ENCODE results near the gene UBE2J1. TPM values are rescaled to one million over a fixed set of nuclear protein-coding genes. Genes with fewer than 3 reads are reported as not detected.

Gene UBE2J1
- total and polyA plus RNA-seq, 7 experiments from 2014 or later = 18.8 to 47.7 (median 27.7) TPM

GRCh38 chr6:89359561-89359960 is 7.0 kb upstream of the UBE2J1 start:
- peaks cover 12 to 17% of the 10 kb centered on the region in 2 donors for H3K4me1 ChIP-seq (ENCODE audit: control insufficient read depth in 2 of 2, insufficient read depth in 2 of 2, low read length in 2 of 2)
- intact Hi-C loops (cut with micrococcal nuclease) = loop anchor here (10.0 kb wide), 2 partner anchors 1115 to 1955 kb away; partner anchors contain the start of gene CFAP206 (in 1 of the 2)
- POLR2A ChIA-PET = interaction anchor here (0.5 to 1.7 kb wide), 4 partner anchors 8 to 408 kb away, joined by 3 to 4 read pairs (median 3); no protein-coding TSS in a partner anchor

GRCh38 chr6:89357390-89357789 is 4.9 kb upstream of the UBE2J1 start:
- Mint-ChIP-seq H3K4me3 (peak overlapping the region; percentile 83 to 98 (median 92)), H3K36me3 (peaks cover 0 to 5% (median 0%) of the 10 kb centered on the region in 5 donors), H3K4me1 (peaks cover 17 to 65% (median 58%) of the 10 kb centered on the region in 7 donors), H3K27ac (peak overlapping the region; percentile 86 to 99 (median 91)), H3K9me3 (peaks cover 0 to 2% (median 0%) of the 10 kb centered on the region in 11 donors), H3K27me3 (no peaks in the 10 kb centered on the region)
- ATAC-seq (no peak), DNase-seq (peak in 3 of 9 donors; percentile 28 to 37 (median 31))
- no peaks in the 10 kb centered on the region for H3K9me3 ChIP-seq (ENCODE audit: control insufficient read depth in 2 of 3, low read length in 3 of 3)
- peaks cover 0 to 1% (median 0%) of the 10 kb centered on the region in 3 experiments for H3K36me3 ChIP-seq (ENCODE audit: control insufficient read depth in 2 of 3, insufficient read depth in 3 of 3, low read length in 3 of 3)
- CTCF ChIA-PET = interaction anchor here (1.7 to 2.7 kb wide), 3 partner anchors 9 to 17 kb away, joined by 4 to 14 read pairs (median 14); no protein-coding TSS in a partner anchor
- peaks cover 12 to 19% of the 10 kb centered on the region in 2 donors for H3K4me1 ChIP-seq (ENCODE audit: control insufficient read depth in 2 of 2, insufficient read depth in 2 of 2, low read length in 2 of 2)
- no peaks in the 10 kb centered on the region for H3K27me3 ChIP-seq (ENCODE audit: control insufficient read depth in 2 of 2, insufficient read depth in 2 of 2, low read length in 2 of 2)
- peak overlapping the region; percentile 54 for H3K4me3 ChIP-seq (ENCODE audit: low read length)
- H3K27ac ChIP-seq (ENCODE audit: low read depth, low read length) = peak overlapping the region; percentile 57
- POLR2A ChIA-PET = interaction anchor here (1.3 to 2.5 kb wide), 4 partner anchors 9 to 276 kb away, joined by 4 to 24 read pairs (median 7); partner anchors contain the start of genes PM20D2 and PNRC1
- intact Hi-C loops (cut with micrococcal nuclease) = loop anchor here (1.0 to 10.0 kb wide), 5 partner anchors 11 to 1953 kb away; partner anchors contain the start of genes AKIRIN2 (in 1 of the 2) and CFAP206 (in 1 of the 2)

More at GRCh38 chr6:89359561-89359960, 7.0 kb upstream of the UBE2J1 start:
- no peaks in the 10 kb centered on the region for H3K27me3 Mint-ChIP-seq
- no peaks in the 10 kb centered on the region for H3K9me3 ChIP-seq (ENCODE audit: control insufficient read depth in 2 of 3, low read length in 3 of 3)
- ATAC-seq (no peak), DNase-seq (no peak)
- peak overlapping the region in 2 of 9 donors; percentile 30 to 42 for H3K27ac Mint-ChIP-seq
- no peak overlapping the region for H3K4me3 Mint-ChIP-seq
- CTCF ChIA-PET = interaction anchor here (0.5 to 4.2 kb wide), 3 partner anchors 13 to 209 kb away, joined by 3 to 26 read pairs (median 6); no protein-coding TSS in a partner anchor
- H3K9me3 Mint-ChIP-seq = peaks cover 0 to 3% (median 0%) of the 10 kb centered on the region in 11 donors
- H3K4me1 Mint-ChIP-seq = peaks cover 16 to 63% (median 54%) of the 10 kb centered on the region in 7 donors
- no peak overlapping the region for H3K27ac ChIP-seq (ENCODE audit: low read depth, low read length)
- no peaks in the 10 kb centered on the region for H3K36me3 ChIP-seq (ENCODE audit: control insufficient read depth in 2 of 3, insufficient read depth in 3 of 3, low read length in 3 of 3)
- H3K36me3 Mint-ChIP-seq = peaks cover 0 to 10% (median 0%) of the 10 kb centered on the region in 5 donors
- no peaks in the 10 kb centered on the region for H3K27me3 ChIP-seq (ENCODE audit: control insufficient read depth in 2 of 2, insufficient read depth in 2 of 2, low read length in 2 of 2)
- no peak overlapping the region for H3K4me3 ChIP-seq (ENCODE audit: low read length)

DNA sequence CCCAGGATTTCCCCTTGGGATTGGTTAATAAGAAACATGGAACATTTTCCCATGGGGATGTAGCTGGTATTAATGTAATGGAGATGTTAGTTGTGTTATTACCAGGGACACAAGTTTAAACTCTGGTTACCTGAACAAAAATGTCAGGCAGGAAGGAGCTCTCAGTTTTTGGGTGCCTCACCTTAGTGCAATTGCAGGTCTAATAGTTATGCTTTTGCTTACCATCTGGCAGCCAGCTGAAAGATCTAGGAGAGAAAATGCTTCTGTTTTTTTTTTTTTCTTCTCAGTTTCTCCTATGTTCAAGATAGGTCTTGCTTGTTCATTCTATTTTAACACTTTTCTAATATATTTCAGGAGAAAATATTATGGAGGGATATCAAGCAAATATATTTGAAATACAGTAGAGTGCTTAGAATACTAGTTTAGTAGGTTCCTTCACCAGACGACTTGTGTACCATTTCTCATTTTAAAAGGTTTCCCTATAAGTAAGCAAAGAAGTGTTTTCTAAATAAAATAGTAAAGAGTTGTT is 4.2 kb upstream of the UBE2J1 start:
- H3K27ac Mint-ChIP-seq = peak overlapping the region; percentile 86 to 99 (median 91)
- peaks cover 0 to 2% (median 0%) of the 10 kb centered on the region in 11 donors for H3K9me3 Mint-ChIP-seq
- Histone ChIP-seq H3K36me3 (ENCODE audit: control insufficient read depth in 2 of 3, insufficient read depth in 3 of 3, low read length in 3 of 3) (peaks cover 0 to 7% (median 0%) of the 10 kb centered on the region in 3 experiments), H3K4me1 (ENCODE audit: control insufficient read depth in 2 of 2, insufficient read depth in 2 of 2, low read length in 2 of 2) (peaks cover 12 to 19% of the 10 kb centered on the region in 2 donors), H3K27ac (ENCODE audit: low read depth, low read length) (peak overlapping the region; percentile 57), H3K9me3 (ENCODE audit: control insufficient read depth in 2 of 3, low read length in 3 of 3) (no peaks in the 10 kb centered on the region), H3K27me3 (ENCODE audit: control insufficient read depth in 2 of 2, insufficient read depth in 2 of 2, low read length in 2 of 2) (no peaks in the 10 kb centered on the region), H3K4me3 (ENCODE audit: low read length) (peak overlapping the region; percentile 54)
- ChIA-PET POLR2A (interaction anchor here (0.6 to 2.5 kb wide), 5 partner anchors 8 to 278 kb away, joined by 3 to 24 read pairs (median 4); partner anchors contain the start of genes PM20D2 and PNRC1), CTCF (interaction anchor here (1.7 to 2.7 kb wide), 3 partner anchors 10 to 18 kb away, joined by 4 to 14 read pairs (median 14); no protein-coding TSS in a partner anchor)
- H3K4me1 Mint-ChIP-seq = peaks cover 17 to 68% (median 61%) of the 10 kb centered on the region in 7 donors
- peaks cover 0 to 7% (median 0%) of the 10 kb centered on the region in 5 donors for H3K36me3 Mint-ChIP-seq
- intact Hi-C loops (cut with micrococcal nuclease) = loop anchor here (1.0 to 10.0 kb wide), 5 partner anchors 12 to 1952 kb away; partner anchors contain the start of genes AKIRIN2 (in 1 of the 2) and CFAP206 (in 1 of the 2)
- ATAC-seq = no peak
- no peaks in the 10 kb centered on the region for H3K27me3 Mint-ChIP-seq
- no peak for DNase-seq
- H3K4me3 Mint-ChIP-seq = peak overlapping the region; percentile 83 to 98 (median 92)

- ChIA-PET POLR2A (interaction anchor here (1.4 to 2.5 kb wide), 5 partner anchors 7 to 275 kb away, joined by 4 to 24 read pairs (median 6); partner anchors contain the start of genes PM20D2 and PNRC1), CTCF (interaction anchor here (1.1 to 2.7 kb wide), 3 partner anchors 11 to 20 kb away, joined by 3 to 14 read pairs (median 4); no protein-coding TSS in a partner anchor)
- H3K4me3 ChIP-seq (ENCODE audit: low read length) = no peak overlapping the region
- peak overlapping the region in 3 of 9 donors; percentile 31 to 96 (median 32) for H3K27ac Mint-ChIP-seq
- H3K27me3 ChIP-seq (ENCODE audit: control insufficient read depth in 2 of 2, insufficient read depth in 2 of 2, low read length in 2 of 2) = no peaks in the 10 kb centered on the region
- peaks cover 0 to 7% (median 0%) of the 10 kb centered on the region in 3 experiments for H3K36me3 ChIP-seq (ENCODE audit: control insufficient read depth in 2 of 3, insufficient read depth in 3 of 3, low read length in 3 of 3)
- H3K4me3 Mint-ChIP-seq = peak overlapping the region in 1 of 10 donors; percentile 39
- intact Hi-C loops (cut with micrococcal nuclease) = loop anchor here (2.0 to 10.0 kb wide), 4 partner anchors 17 to 1951 kb away; partner anchors contain the start of genes AKIRIN2 (in 1 of the 2) and CFAP206 (in 1 of the 2)
- H3K27me3 Mint-ChIP-seq = no peaks in the 10 kb centered on the region
- DNase-seq (no peak), ATAC-seq (no peak)
- peaks cover 0 to 6% (median 0%) of the 10 kb centered on the region in 5 donors for H3K36me3 Mint-ChIP-seq
- peaks cover 18 to 70% (median 64%) of the 10 kb centered on the region in 7 donors for H3K4me1 Mint-ChIP-seq
- no peak overlapping the region for H3K27ac ChIP-seq (ENCODE audit: low read depth, low read length)
- peaks cover 21 to 27% of the 10 kb centered on the region in 2 donors for H3K4me1 ChIP-seq (ENCODE audit: control insufficient read depth in 2 of 2, insufficient read depth in 2 of 2, low read length in 2 of 2)
- H3K9me3 ChIP-seq (ENCODE audit: control insufficient read depth in 2 of 3, low read length in 3 of 3) = no peaks in the 10 kb centered on the region
- H3K9me3 Mint-ChIP-seq = peaks cover 0 to 2% (median 0%) of the 10 kb centered on the region in 11 donors
Measured at GRCh38 chr6:89355511-89356194, 3.1 kb upstream of the UBE2J1 start.

GRCh38 chr6:89353702-89354392 is 1.3 kb upstream of the UBE2J1 start:
- ATAC-seq (no peak), DNase-seq (no peak)
- peaks cover 0 to 19% (median 0%) of the 10 kb centered on the region in 5 donors for H3K36me3 Mint-ChIP-seq
- Histone ChIP-seq H3K27me3 (ENCODE audit: control insufficient read depth in 2 of 2, insufficient read depth in 2 of 2, low read length in 2 of 2) (no peaks in the 10 kb centered on the region), H3K36me3 (ENCODE audit: control insufficient read depth in 2 of 3, insufficient read depth in 3 of 3, low read length in 3 of 3) (peaks cover 0 to 7% (median 0%) of the 10 kb centered on the region in 3 experiments), H3K4me1 (ENCODE audit: control insufficient read depth in 2 of 2, insufficient read depth in 2 of 2, low read length in 2 of 2) (peaks cover 27 to 31% of the 10 kb centered on the region in 2 donors), H3K27ac (ENCODE audit: low read depth, low read length) (peak overlapping the region; percentile 88), H3K9me3 (ENCODE audit: control insufficient read depth in 2 of 3, low read length in 3 of 3) (no peaks in the 10 kb centered on the region), H3K4me3 (ENCODE audit: low read length) (peak overlapping the region; percentile 67)
- ChIA-PET POLR2A (interaction anchor here (0.8 to 7.7 kb wide), 6 partner anchors 10 to 390 kb away, joined by 3 to 90 read pairs (median 5); partner anchors contain the start of genes PNRC1 and RNGTT), CTCF (interaction anchor here (1.1 kb wide), 1 partner anchor 13 kb away, joined by 4 read pairs; no protein-coding TSS in a partner anchor)
- no peaks in the 10 kb centered on the region for H3K9me3 Mint-ChIP-seq
- H3K27ac Mint-ChIP-seq = peak overlapping the region; percentile 83 to 97 (median 93)
- intact Hi-C loops (cut with micrococcal nuclease) = loop anchor here (1.0 to 10.0 kb wide), 9 partner anchors 58 to 1949 kb away; partner anchors contain the start of genes PM20D2 (in 2 of the 2), AKIRIN2 (in 1 of the 2), CASP8AP2 (in 1 of the 2) and CFAP206 (in 1 of the 2)
- H3K27me3 Mint-ChIP-seq = no peaks in the 10 kb centered on the region
- peak overlapping the region; percentile 83 to 99 (median 90) for H3K4me3 Mint-ChIP-seq
- H3K4me1 Mint-ChIP-seq = peaks cover 36 to 77% (median 69%) of the 10 kb centered on the region in 7 donors
